Natural killer cell (primary cell): ENCODE measurements around the gene PPP1R3E. TPM values are rescaled to one million over a fixed set of nuclear protein-coding genes. Genes with fewer than 3 reads are reported as not detected.
A peak's percentile ranks its signal among the peaks of the same experiment; 100 is the strongest.

Experiments used
- ATAC-seq, 3 donors: fragments of 150-1000 bp in 2 of 3; fragments of 200-7000 bp in 1 of 3; cut with Tn5 transposase; 1 replicate in 1 of 3; 2 replicates in 2 of 3; pipeline ENCODE4 v1.10.0; 2021; ENCODE audit warnings: mild to moderate bottlenecking in 2 of 3, moderate library complexity in 2 of 3
- DNase-seq, 2 donors: peaks; one replicate each; pipeline versions ENCODE4 v3.0.0 to v3.0.0-alpha.2; 2013 to 2021; ENCODE audit warnings: mixed read lengths in 1 of 2
- H3K27ac ChIP-seq: one replicate; pipeline ENCODE4 v1.5.1; 2013; ENCODE audit warnings: mild to moderate bottlenecking, low read length
- H3K27me3 ChIP-seq: one replicate; pipeline ENCODE4 v1.6.1; 2013; ENCODE audit warnings: low read length; ENCODE audit not compliant: control insufficient read depth, insufficient read depth
- H3K36me3 ChIP-seq: one replicate; pipeline ENCODE4 v1.6.1; 2013; ENCODE audit warnings: low read length; ENCODE audit not compliant: control insufficient read depth, insufficient read depth
- H3K4me1 ChIP-seq: one replicate; pipeline ENCODE4 v1.6.1; 2013; ENCODE audit warnings: low read length; ENCODE audit not compliant: control insufficient read depth, insufficient read depth
- H3K4me3 ChIP-seq: one replicate; pipeline ENCODE4 v1.5.1; 2013; ENCODE audit warnings: low read length
- H3K9me3 ChIP-seq: one replicate; pipeline ENCODE4 v1.6.1; 2013; ENCODE audit warnings: low read length; ENCODE audit not compliant: control insufficient read depth, insufficient read depth
- H3K27ac Mint-ChIP-seq, 2 donors: one replicate each; pipeline ENCODE4 v1.8.0; 2022; ENCODE audit warnings: mild to moderate bottlenecking in 2 of 2, mixed read lengths in 2 of 2, moderate library complexity in 1 of 2
- H3K27me3 Mint-ChIP-seq, 2 donors: one replicate each; pipeline ENCODE4 v1.8.0; 2022; ENCODE audit warnings: low read depth in 2 of 2, mixed read lengths in 2 of 2
- H3K36me3 Mint-ChIP-seq: one replicate; pipeline ENCODE4 v1.8.0; 2022; ENCODE audit warnings: mixed read lengths
- H3K4me1 Mint-ChIP-seq, 2 donors: one replicate each; pipeline ENCODE4 v1.8.0; 2022; ENCODE audit warnings: mixed read lengths in 2 of 2
- H3K4me3 Mint-ChIP-seq: one replicate; pipeline ENCODE4 v1.8.0; 2022; ENCODE audit warnings: mild to moderate bottlenecking, moderate library complexity, mixed read lengths
- H3K9me3 Mint-ChIP-seq, 2 donors: one replicate each; pipeline ENCODE4 v1.8.0; 2022; ENCODE audit warnings: mixed read lengths in 2 of 2
- WGBS: methylation state at CpG from one replicate; pipeline ENCODE4 v1.1.7; 2013; ENCODE audit warnings: missing lambda C conversion rate; ENCODE audit not compliant: insufficient coverage; 5-methylcytosine and 5-hydroxymethylcytosine counted together
- intact Hi-C: fragments of 100-400 bp; cut with micrococcal nuclease; formaldehyde crosslinking; loops from one replicate; pipeline ENCODE4 v1.14.2; 2022
- total RNA-seq, 4 donors: library from RNA; stranded (reverse); fragments of 120-200 nt in 1 of 4; gene quantifications; one replicate each; pipeline versions ENCODE4 v1.2.3 to v1.2.4, GENCODE V29; 2013 to 2022
- TF ChIP-seq, protein P1 (sequence below): fragments of 200-600 bp; IDR thresholded peaks from one replicate; pipeline ENCODE4 v1.8.0; 2022; ENCODE audit warnings: antibody characterized with exemption

The PPP1R3E gene
- total RNA-seq, 3 donors from 2014 or later (not counting 1 experiment from before 2014, with no cell fraction given): 13.2 to 27.8 (median 25.1) TPM

DNA sequence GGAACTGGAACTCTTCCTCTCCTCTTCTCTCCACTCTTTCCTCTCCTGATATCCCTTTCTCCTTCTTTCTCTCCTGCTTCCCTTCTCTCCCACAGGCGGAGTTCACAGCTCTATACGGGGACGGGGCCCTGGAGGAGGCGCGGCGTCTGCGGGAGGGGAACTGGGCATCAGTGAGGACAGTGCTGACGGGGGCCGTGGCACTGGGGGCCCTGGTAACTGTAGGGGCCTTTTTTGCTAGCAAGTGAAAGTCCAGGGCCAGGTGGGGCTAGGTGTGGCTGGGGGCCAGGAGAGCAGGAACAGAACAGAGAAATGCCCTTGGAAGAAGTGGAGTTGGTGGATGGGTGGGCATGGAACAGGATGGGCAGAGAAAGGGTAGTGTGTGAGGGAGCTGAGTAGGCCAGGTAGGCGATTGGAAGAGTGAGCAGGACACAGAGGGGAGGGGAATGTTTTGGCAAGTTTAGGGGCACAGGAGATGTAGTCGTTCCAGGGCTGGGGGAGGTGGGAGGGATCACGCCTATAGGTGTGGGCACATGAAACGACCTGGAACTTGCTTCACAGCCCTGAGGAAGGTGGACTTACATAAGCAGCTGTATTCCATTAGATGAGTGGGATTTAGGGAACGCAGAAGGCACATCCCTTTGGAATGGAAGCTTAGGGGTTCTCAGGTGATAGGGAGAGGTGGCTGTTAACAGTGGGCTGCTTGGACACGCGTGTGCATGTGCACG lies 6.2 kb upstream of the PPP1R3E start:
- H3K4me1 Mint-ChIP-seq: peaks cover 21 to 41% of the 10 kb centered on the region in 2 donors
- ATAC-seq: no peak
- Histone ChIP-seq H3K4me3 (no peak overlapping the region), H3K4me1 (peaks cover 25% of the 10 kb centered on the region), H3K27me3 (no peaks in the 10 kb centered on the region), H3K27ac (no peak overlapping the region), H3K36me3 (no peaks in the 10 kb centered on the region), H3K9me3 (no peaks in the 10 kb centered on the region)
- intact Hi-C loops: loop anchor here (10.0 kb wide), 1 partner anchor 214 kb away; the partner anchor contains the start of genes ACIN1 and C14orf119
- WGBS: 93% methylated on average over 17 of the region's 17 CpGs
- H3K36me3 Mint-ChIP-seq: no peaks in the 10 kb centered on the region
- no peaks in the 10 kb centered on the region for H3K27me3 Mint-ChIP-seq
- DNase-seq: no peak
- H3K27ac Mint-ChIP-seq: peak overlapping the region in 1 of 2 donors; percentile 94
- TF ChIP-seq, protein P1, sequence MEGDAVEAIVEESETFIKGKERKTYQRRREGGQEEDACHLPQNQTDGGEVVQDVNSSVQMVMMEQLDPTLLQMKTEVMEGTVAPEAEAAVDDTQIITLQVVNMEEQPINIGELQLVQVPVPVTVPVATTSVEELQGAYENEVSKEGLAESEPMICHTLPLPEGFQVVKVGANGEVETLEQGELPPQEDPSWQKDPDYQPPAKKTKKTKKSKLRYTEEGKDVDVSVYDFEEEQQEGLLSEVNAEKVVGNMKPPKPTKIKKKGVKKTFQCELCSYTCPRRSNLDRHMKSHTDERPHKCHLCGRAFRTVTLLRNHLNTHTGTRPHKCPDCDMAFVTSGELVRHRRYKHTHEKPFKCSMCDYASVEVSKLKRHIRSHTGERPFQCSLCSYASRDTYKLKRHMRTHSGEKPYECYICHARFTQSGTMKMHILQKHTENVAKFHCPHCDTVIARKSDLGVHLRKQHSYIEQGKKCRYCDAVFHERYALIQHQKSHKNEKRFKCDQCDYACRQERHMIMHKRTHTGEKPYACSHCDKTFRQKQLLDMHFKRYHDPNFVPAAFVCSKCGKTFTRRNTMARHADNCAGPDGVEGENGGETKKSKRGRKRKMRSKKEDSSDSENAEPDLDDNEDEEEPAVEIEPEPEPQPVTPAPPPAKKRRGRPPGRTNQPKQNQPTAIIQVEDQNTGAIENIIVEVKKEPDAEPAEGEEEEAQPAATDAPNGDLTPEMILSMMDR: no peak
- H3K9me3 Mint-ChIP-seq: no peaks in the 10 kb centered on the region
- H3K4me3 Mint-ChIP-seq: peak overlapping the region; percentile 11

DNA sequence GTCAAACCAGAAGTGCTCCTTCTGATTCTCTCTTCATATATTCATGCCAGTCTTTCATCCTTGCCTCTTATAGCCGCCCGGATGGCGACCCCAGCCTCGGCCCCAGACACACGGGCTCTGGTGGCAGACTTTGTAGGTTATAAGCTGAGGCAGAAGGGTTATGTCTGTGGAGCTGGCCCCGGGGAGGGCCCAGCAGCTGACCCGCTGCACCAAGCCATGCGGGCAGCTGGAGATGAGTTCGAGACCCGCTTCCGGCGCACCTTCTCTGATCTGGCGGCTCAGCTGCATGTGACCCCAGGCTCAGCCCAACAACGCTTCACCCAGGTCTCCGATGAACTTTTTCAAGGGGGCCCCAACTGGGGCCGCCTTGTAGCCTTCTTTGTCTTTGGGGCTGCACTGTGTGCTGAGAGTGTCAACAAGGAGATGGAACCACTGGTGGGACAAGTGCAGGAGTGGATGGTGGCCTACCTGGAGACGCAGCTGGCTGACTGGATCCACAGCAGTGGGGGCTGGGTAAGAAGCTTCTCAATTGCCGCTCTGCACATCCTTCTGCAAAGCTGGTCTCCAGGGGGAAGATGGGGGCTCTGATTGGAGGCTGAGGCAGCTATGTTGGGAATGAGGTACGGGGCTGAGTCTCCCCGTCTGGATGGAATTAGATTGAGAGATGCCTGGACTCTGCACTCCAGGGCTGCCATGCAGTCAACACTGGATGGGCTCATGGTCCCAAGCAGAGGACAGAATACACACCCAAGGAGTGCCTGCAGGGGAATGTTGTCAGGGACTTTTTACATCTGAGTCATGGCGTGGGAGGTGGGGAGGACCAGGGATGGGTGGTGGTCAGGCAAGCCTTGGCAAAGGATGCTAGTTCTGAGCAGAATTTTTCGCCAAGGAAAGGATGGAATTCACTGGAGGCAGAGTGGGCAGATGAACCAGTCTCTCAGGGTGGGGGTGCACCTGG lies 5.3 kb upstream of the PPP1R3E start:
- Mint-ChIP-seq H3K36me3 (no peaks in the 10 kb centered on the region), H3K4me1 (peaks cover 21 to 41% of the 10 kb centered on the region in 2 donors), H3K27me3 (no peaks in the 10 kb centered on the region), H3K27ac (peak overlapping the region; percentile 91 to 94), H3K9me3 (no peaks in the 10 kb centered on the region), H3K4me3 (peak overlapping the region; percentile 90)
- no peak overlapping the region for H3K4me3 ChIP-seq
- DNase-seq (no peak), ATAC-seq (no peak)
- no peaks in the 10 kb centered on the region for H3K36me3 ChIP-seq
- intact Hi-C loops: loop anchor here (10.0 kb wide), 1 partner anchor 213 kb away; the partner anchor contains the start of genes ACIN1 and C14orf119
- 92% methylated on average over 21 of the region's 22 CpGs for WGBS
- TF ChIP-seq, protein P1: no peak
- peaks cover 29% of the 10 kb centered on the region for H3K4me1 ChIP-seq
- peak overlapping the region; percentile 82 for H3K27ac ChIP-seq
- no peaks in the 10 kb centered on the region for H3K27me3 ChIP-seq
- H3K9me3 ChIP-seq: no peaks in the 10 kb centered on the region

DNA sequence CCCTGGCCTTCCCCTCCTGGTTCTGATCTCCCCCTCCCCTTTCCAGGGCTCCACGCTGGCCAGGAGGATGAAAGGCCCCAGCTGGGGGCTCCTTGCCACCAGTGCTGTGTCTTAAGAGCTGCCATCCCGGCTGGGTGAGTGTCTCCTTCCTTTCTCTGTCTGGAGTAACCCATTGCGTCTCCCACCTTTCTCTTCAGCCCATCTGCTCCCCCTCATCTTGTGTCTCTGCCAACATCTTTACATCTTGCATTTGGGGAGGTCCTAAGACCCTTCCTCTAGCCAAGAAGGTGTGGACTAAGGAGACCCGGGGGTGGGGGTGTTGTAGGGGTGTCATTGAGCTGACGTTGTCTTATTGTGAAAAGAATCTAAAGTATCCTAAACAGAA lies 4.5 kb upstream of the PPP1R3E start:
- no peaks in the 10 kb centered on the region for H3K27me3 ChIP-seq
- H3K36me3 ChIP-seq: no peaks in the 10 kb centered on the region
- H3K36me3 Mint-ChIP-seq: no peaks in the 10 kb centered on the region
- H3K27ac Mint-ChIP-seq: peak overlapping the region; percentile 91 to 94
- H3K4me3 ChIP-seq: peak overlapping the region; percentile 49
- TF ChIP-seq, protein P1: no peak
- peaks cover 35% of the 10 kb centered on the region for H3K4me1 ChIP-seq
- no peaks in the 10 kb centered on the region for H3K27me3 Mint-ChIP-seq
- DNase-seq (no peak), ATAC-seq (no peak)
- WGBS: 33% methylated on average over 3 of the region's 5 CpGs
- H3K27ac ChIP-seq: peak overlapping the region; percentile 82
- intact Hi-C loops: loop anchor here (10.0 kb wide), 1 partner anchor 212 kb away; the partner anchor contains the start of genes ACIN1 and C14orf119
- H3K4me1 Mint-ChIP-seq: peaks cover 21 to 47% of the 10 kb centered on the region in 2 donors
- H3K9me3 ChIP-seq: no peaks in the 10 kb centered on the region
- H3K4me3 Mint-ChIP-seq: peak overlapping the region; percentile 90
- H3K9me3 Mint-ChIP-seq: no peaks in the 10 kb centered on the region
